Epidermal melanocyte (primary cell): ENCODE measurements around the gene USP2.

Source experiments
- DNase-seq: peaks from one replicate; pipeline ENCODE4 v3.0.0; 2011; ENCODE audit warnings: low spot score; ENCODE audit not compliant: insufficient read length

Gene USP2

GRCh38 chr11:119377112-119377901 is 4.2 kb downstream of the USP2 start:
- no peak for DNase-seq

GRCh38 chr11:119376197-119376847 is 5.2 kb downstream of the USP2 start:
- no peak for DNase-seq

- DNase-seq, result no peak
These were observed 5.9 kb downstream of the USP2 start for GRCh38 chr11:119375337-119376196.

GRCh38 chr11:119374632-119375336 is 6.7 kb downstream of the USP2 start:
- DNase-seq, result no peak

- no peak for DNase-seq
These were observed 7.4 kb downstream of the USP2 start for GRCh38 chr11:119373921-119374631.

GRCh38 chr11:119373059-119373920 is 8.2 kb downstream of the USP2 start:
- DNase-seq, result no peak

GRCh38 chr11:119372260-119373058 is 9.0 kb downstream of the USP2 start:
- no peak for DNase-seq

GRCh38 chr11:119371778-119372182 is 9.7 kb downstream of the USP2 start:
- DNase-seq, result no peak

GRCh38 chr11:119371067-119371601 is 10.4 kb downstream of the USP2 start:
- DNase-seq, result no peak

GRCh38 chr11:119370486-119371046 is 10.9 kb downstream of the USP2 start:
- DNase-seq, result no peak

- DNase-seq, result no peak
These were observed 12.2 kb downstream of the USP2 start for GRCh38 chr11:119369132-119369925.

- DNase-seq, result no peak
These were observed 13.1 kb downstream of the USP2 start for GRCh38 chr11:119368121-119369034.

- DNase-seq, result no peak
These were observed 13.8 kb downstream of the USP2 start for GRCh38 chr11:119367661-119368120.

GRCh38 chr11:119366690-119367620 is 14.5 kb downstream of the USP2 start:
- no peak for DNase-seq

GRCh38 chr11:119365071-119365591 is 16.4 kb downstream of the USP2 start:
- no peak for DNase-seq
